ENCODE results near the gene COQ4.

COQ4 gene

GRCh38 chr9:128370367-128370751 lies 47.7 kb downstream of the COQ4 start:
- no peak for FAIRE-seq
- no peak for DNase-seq (ENCODE audit: insufficient read length)

DNA sequence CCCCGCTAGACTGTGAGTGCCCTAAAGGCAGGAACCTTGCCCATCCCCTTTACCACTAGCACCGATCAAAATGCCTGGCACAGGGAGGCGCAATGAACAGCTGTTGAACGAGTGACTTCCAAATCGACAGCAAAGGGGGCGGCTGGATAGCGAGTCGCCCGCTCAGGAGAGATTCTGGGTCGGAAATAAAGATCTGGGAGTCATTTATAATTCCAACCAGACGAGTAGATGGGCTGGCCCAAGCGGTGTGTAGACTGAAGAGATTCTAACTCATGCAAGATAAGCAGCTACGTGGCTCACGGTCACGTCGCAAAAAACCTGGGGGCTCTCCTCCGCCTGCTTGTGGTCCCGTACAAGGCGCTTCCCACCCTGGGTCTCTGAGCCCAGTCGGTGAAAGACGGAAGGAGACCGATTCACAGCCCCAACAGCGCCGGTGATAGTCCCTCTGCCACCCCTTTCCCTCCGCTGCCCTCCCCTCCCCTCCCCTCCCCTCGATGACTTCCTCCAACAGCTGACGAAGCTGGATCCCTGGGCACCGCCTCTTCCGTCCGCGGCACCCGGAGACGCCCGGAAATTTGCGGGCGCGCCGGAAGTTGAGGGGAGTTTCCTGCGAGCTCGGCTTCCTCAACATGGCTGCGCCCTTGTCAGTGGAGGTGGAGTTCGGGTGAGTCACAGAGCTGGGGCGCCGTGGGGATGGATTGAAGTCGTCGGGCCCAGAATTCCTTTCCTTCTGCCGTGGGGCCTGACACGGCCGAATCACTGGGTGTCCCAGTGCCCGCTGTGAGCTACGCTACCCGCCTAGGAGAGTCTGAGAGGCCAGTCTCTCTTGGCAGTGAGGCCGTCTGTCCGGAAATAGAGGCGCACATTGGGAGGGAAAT lies 48.4 kb downstream of the COQ4 start, which contains the start of gene URM1:
Gene URM1 (plus strand): TSS at position 623 of the 878 bp plus-strand sequence. CDS start 7 bp downstream, at position 630.
- FAIRE-seq: peak; percentile 86
- TF ChIP-seq POLR2A (IDR thresholded peaks at IDR 0.05; ENCODE audit: low read depth, low read length) (peak; percentile 80), TAF1 (IDR thresholded peaks at IDR 0.05; ENCODE audit: borderline replicate concordance, low read depth, low read length) (peak; percentile 84), POLR2AphosphoS5 (IDR thresholded peaks at IDR 0.05; ENCODE audit: low read depth, low read length) (peak; percentile 84)
- peak; percentile 97 for DNase-seq (ENCODE audit: insufficient read length)

More at GRCh38 chr9:128370367-128370751, 47.7 kb downstream of the COQ4 start:
- TF ChIP-seq TAF1 (IDR thresholded peaks at IDR 0.05; ENCODE audit: borderline replicate concordance, low read depth, low read length) (no peak), POLR2A (IDR thresholded peaks at IDR 0.05; ENCODE audit: low read depth, low read length) (no peak), POLR2AphosphoS5 (IDR thresholded peaks at IDR 0.05; ENCODE audit: low read depth, low read length) (no peak)

GRCh38 chr9:128371630-128372117 lies 49.0 kb downstream of the COQ4 start:
- no peak for TF ChIP-seq POLR2A (IDR thresholded peaks at IDR 0.05; ENCODE audit: low read depth, low read length)
- TF ChIP-seq POLR2AphosphoS5 (IDR thresholded peaks at IDR 0.05; ENCODE audit: low read depth, low read length): no peak
- no peak for TF ChIP-seq TAF1 (IDR thresholded peaks at IDR 0.05; ENCODE audit: borderline replicate concordance, low read depth, low read length)
- DNase-seq (ENCODE audit: insufficient read length) (no peak), FAIRE-seq (no peak)

- TF ChIP-seq TAF1 (IDR thresholded peaks at IDR 0.05; ENCODE audit: borderline replicate concordance, low read depth, low read length) (no peak), POLR2A (IDR thresholded peaks at IDR 0.05; ENCODE audit: low read depth, low read length) (no peak), POLR2AphosphoS5 (IDR thresholded peaks at IDR 0.05; ENCODE audit: low read depth, low read length) (no peak)
- no peak for FAIRE-seq
- no peak for DNase-seq (ENCODE audit: insufficient read length)
Observed at GRCh38 chr9:128372188-128372641, 49.6 kb downstream of the COQ4 start.

GRCh38 chr9:128372784-128373183 lies 50.1 kb downstream of the COQ4 start:
- FAIRE-seq (no peak), DNase-seq (ENCODE audit: insufficient read length) (no peak)
- TF ChIP-seq TAF1 (IDR thresholded peaks at IDR 0.05; ENCODE audit: borderline replicate concordance, low read depth, low read length) (no peak), POLR2A (IDR thresholded peaks at IDR 0.05; ENCODE audit: low read depth, low read length) (no peak), POLR2AphosphoS5 (IDR thresholded peaks at IDR 0.05; ENCODE audit: low read depth, low read length) (no peak)

GRCh38 chr9:128374221-128374675 lies 51.6 kb downstream of the COQ4 start:
- TF ChIP-seq POLR2AphosphoS5 (IDR thresholded peaks at IDR 0.05; ENCODE audit: low read depth, low read length): no peak
- DNase-seq (ENCODE audit: insufficient read length): no peak
- no peak for FAIRE-seq

DNA sequence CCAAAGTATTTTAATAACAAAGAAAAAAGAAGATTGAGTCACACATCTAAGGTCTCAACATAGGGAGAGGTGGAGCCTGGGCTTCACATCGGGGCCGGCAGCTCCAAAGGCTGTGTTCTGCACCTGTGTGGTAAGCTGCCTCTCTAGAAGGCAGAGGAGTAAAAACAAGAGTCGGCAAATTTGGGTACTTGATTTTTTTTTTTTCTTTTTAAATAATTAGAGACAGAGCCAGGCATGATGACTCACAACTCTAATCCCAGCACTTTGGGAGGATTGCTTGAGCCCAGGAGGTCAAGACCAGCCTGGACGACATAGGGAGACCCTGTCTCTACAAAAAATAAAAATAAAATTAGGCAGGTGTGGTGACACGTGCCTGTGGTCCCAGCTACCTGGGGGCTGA lies 53.2 kb downstream of the COQ4 start:
- FAIRE-seq: no peak
- TF ChIP-seq POLR2AphosphoS5 (IDR thresholded peaks at IDR 0.05; ENCODE audit: low read depth, low read length): no peak
- no peak for TF ChIP-seq TAF1 (IDR thresholded peaks at IDR 0.05; ENCODE audit: borderline replicate concordance, low read depth, low read length)
- TF ChIP-seq POLR2A (IDR thresholded peaks at IDR 0.05; ENCODE audit: low read depth, low read length): no peak

GRCh38 chr9:128382261-128382660 lies 59.6 kb downstream of the COQ4 start:
- DNase-seq (ENCODE audit: insufficient read length) (no peak), FAIRE-seq (no peak)

More for the DNA sequence above, 53.2 kb downstream of the COQ4 start:
- no peak for DNase-seq (ENCODE audit: insufficient read length)

DNA sequence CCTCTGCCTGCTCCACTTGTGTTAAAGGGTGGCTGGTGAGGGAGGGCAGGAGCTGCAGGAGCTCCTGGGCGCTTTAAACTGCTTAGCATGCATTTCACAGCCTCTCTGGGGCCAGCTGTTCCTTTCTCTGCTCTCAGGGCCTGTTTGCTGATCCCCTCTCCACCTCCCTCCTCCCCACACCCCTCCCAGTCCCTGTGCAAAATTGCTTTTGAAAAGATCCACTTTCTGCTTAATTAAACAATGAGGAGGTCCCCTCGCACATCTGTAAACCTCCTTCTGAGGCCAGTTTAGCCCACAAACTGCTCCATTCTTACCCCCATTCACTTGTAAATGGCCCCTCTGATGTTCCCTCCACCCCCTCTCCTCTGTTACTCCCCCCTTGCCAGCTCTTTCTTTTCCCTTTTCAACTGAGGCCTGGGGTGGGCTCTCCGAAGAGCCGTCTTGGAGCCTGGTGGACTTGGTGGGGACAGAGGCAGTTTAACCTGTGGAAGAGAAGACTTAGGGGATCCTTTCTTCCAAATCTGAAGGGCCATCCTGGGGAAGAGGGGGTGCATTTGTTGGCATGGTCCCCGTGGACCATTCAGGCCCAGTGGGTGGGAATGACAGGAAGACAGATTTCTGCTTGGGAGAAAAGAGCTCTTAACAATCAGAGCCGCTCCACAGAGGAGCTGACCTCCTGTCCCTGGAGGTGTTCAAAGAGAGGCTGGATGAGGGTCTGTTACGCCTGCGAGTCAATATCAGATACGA lies 60.5 kb downstream of the COQ4 start:
- no peak for FAIRE-seq
- no peak for DNase-seq (ENCODE audit: insufficient read length)
- TF ChIP-seq POLR2A (IDR thresholded peaks at IDR 0.05; ENCODE audit: low read depth, low read length) (no peak), POLR2AphosphoS5 (IDR thresholded peaks at IDR 0.05; ENCODE audit: low read depth, low read length) (no peak), TAF1 (IDR thresholded peaks at IDR 0.05; ENCODE audit: borderline replicate concordance, low read depth, low read length) (no peak)

More at GRCh38 chr9:128382261-128382660, 59.6 kb downstream of the COQ4 start:
- TF ChIP-seq TAF1 (IDR thresholded peaks at IDR 0.05; ENCODE audit: borderline replicate concordance, low read depth, low read length): no peak

All from GM12892 (cell line).